HEK293 (cell line): ENCODE measurements around the gene SPIRE1.
A peak's percentile ranks its signal among the peaks of the same experiment; 100 is the strongest.

Experiments used
- CTCF ChIA-PET: fragments of 350-600 bp; formaldehyde crosslinking; extraction: SDS; loops from one replicate; lab custom pipeline; 2021; ENCODE audit warnings: antibody characterized with exemption; lab: Yijun Ruan, JAX
- POLR2A ChIA-PET: fragments of 300-600 bp; formaldehyde crosslinking; extraction: SDS; loops from one replicate; lab custom pipeline; 2020; ENCODE audit warnings: antibody characterized with exemption, inconsistent platforms; lab: Yijun Ruan, JAX
- H3K27ac ChIP-seq: fragments of 200-500 bp; sonication (Bioruptor generic); 2 replicates; pipeline ENCODE4 v1.5.1; 2014; ENCODE audit warnings: low read depth, low read length, control low read depth, inconsistent platforms; ENCODE audit errors: extremely low read depth
- H3K36me3 ChIP-seq, 2 experiments: fragments of 200-500 bp in 1 of 2; sonication (Bioruptor generic) in 1 of 2; 1 replicate in 1 of 2; 2 replicates in 1 of 2; pipeline ENCODE4 v1.5.1; 2014 to 2017; ENCODE audit warnings: inconsistent platforms in 2 of 2, low read length in 2 of 2; ENCODE audit not compliant: control insufficient read depth in 2 of 2, insufficient read depth in 1 of 2
- H3K4me1 ChIP-seq: fragments of 200-500 bp; sonication (Bioruptor generic); 2 replicates; pipeline ENCODE4 v1.5.1; 2014; ENCODE audit warnings: mild to moderate bottlenecking, low read length, inconsistent platforms; ENCODE audit not compliant: control insufficient read depth, insufficient read depth
- H3K4me3 ChIP-seq: 2 replicates; pipeline ENCODE4 v1.5.1; 2011; ENCODE audit warnings: low read depth, mild to moderate bottlenecking, control low read depth, low read length, moderate library complexity
- H3K9me3 ChIP-seq: fragments of 200-500 bp; sonication (Bioruptor generic); 2 replicates; pipeline ENCODE4 v1.5.1; 2014; ENCODE audit warnings: low read depth, low read length, inconsistent platforms; ENCODE audit not compliant: control insufficient read depth, insufficient read depth
- HOXC10 ChIP-seq: sonication (generic); formaldehyde crosslinking; IDR thresholded peaks from 2 replicates; pipeline ENCODE4 v1.8.1; 2023; ENCODE audit warnings: mild to moderate bottlenecking, missing genetic modification reagents
- SETDB1 ChIP-seq: IDR thresholded peaks from one replicate; pipeline ENCODE4 v1.6.1; 2017; ENCODE audit warnings: mild to moderate bottlenecking, low read length, moderate library complexity, mixed read lengths; ENCODE audit not compliant: insufficient read length
- ZEB2 ChIP-seq: fragments of 450-650 bp; formaldehyde crosslinking; IDR thresholded peaks from 2 replicates; pipeline ENCODE4 v1.5.1; 2016; ENCODE audit warnings: missing biosample characterization, missing genetic modification characterization
- ZFP37 ChIP-seq: fragments of 450-650 bp; formaldehyde crosslinking; IDR thresholded peaks from 2 replicates; pipeline ENCODE4 v1.5.1; 2016; ENCODE audit warnings: missing biosample characterization, missing genetic modification characterization
- ZNF10 ChIP-seq: fragments of 450-650 bp; formaldehyde crosslinking; IDR thresholded peaks from 2 replicates; pipeline ENCODE4 v1.5.1; 2017; ENCODE audit warnings: missing biosample characterization, missing genetic modification characterization
- ZNF140 ChIP-seq: fragments of 450-650 bp; formaldehyde crosslinking; IDR thresholded peaks from 2 replicates; pipeline ENCODE4 v1.5.1; 2016; ENCODE audit warnings: missing biosample characterization, missing genetic modification characterization
- ZNF473 ChIP-seq: fragments of 450-650 bp; formaldehyde crosslinking; IDR thresholded peaks from 2 replicates; pipeline ENCODE4 v1.5.1; 2017; ENCODE audit warnings: missing biosample characterization, missing genetic modification characterization
- ZNF558 ChIP-seq: fragments of 450-650 bp; formaldehyde crosslinking; IDR thresholded peaks from 2 replicates; pipeline ENCODE4 v1.5.1; 2016; ENCODE audit warnings: missing biosample characterization, missing genetic modification characterization
- ZNF654 ChIP-seq: fragments of 450-650 bp; formaldehyde crosslinking; IDR thresholded peaks from 2 replicates; pipeline ENCODE4 v1.5.1; 2016; ENCODE audit warnings: low read depth, missing biosample characterization, missing genetic modification characterization
- ZNF707 ChIP-seq: fragments of 450-650 bp; formaldehyde crosslinking; IDR thresholded peaks from 2 replicates; pipeline ENCODE4 v1.5.1; 2016; ENCODE audit warnings: missing biosample characterization, missing genetic modification characterization
- ZNF776 ChIP-seq: fragments of 450-650 bp; formaldehyde crosslinking; IDR thresholded peaks from 2 replicates; pipeline ENCODE4 v1.5.0; 2017; ENCODE audit warnings: missing biosample characterization, missing genetic modification characterization, borderline replicate concordance
- ZNF791 ChIP-seq: fragments of 450-650 bp; formaldehyde crosslinking; IDR thresholded peaks from 2 replicates; pipeline ENCODE4 v1.5.1; 2016; ENCODE audit warnings: missing biosample characterization, missing genetic modification characterization
- ZSCAN23 ChIP-seq: fragments of 450-650 bp; formaldehyde crosslinking; IDR thresholded peaks from 2 replicates; pipeline ENCODE4 v1.5.1; 2016; ENCODE audit warnings: missing biosample characterization, missing genetic modification characterization
- TF ChIP-seq, protein P1 (sequence below): fragments of 450-650 bp; formaldehyde crosslinking; IDR thresholded peaks from 2 replicates; pipeline ENCODE4 v1.5.1; 2016; ENCODE audit warnings: missing biosample characterization, missing genetic modification characterization
- TF ChIP-seq, protein P2 (sequence below): fragments of 450-650 bp; formaldehyde crosslinking; IDR thresholded peaks from 2 replicates; pipeline ENCODE4 v1.5.1; 2017; ENCODE audit warnings: missing biosample characterization, missing genetic modification characterization
- TF ChIP-seq, protein P3 (sequence below): fragments of 450-650 bp; formaldehyde crosslinking; IDR thresholded peaks from 2 replicates; pipeline ENCODE4 v1.5.1; 2016; ENCODE audit warnings: missing biosample characterization, missing genetic modification characterization
- TF ChIP-seq, protein P4 (sequence below): fragments of 450-650 bp; formaldehyde crosslinking; IDR thresholded peaks from 2 replicates; pipeline ENCODE4 v1.5.1; 2016; ENCODE audit warnings: missing biosample characterization, missing genetic modification characterization
- TF ChIP-seq, protein P5 (sequence below): fragments of 450-650 bp; formaldehyde crosslinking; IDR thresholded peaks from 2 replicates; pipeline ENCODE4 v1.5.1; 2016; ENCODE audit warnings: missing biosample characterization, missing genetic modification characterization

SPIRE1 gene

DNA sequence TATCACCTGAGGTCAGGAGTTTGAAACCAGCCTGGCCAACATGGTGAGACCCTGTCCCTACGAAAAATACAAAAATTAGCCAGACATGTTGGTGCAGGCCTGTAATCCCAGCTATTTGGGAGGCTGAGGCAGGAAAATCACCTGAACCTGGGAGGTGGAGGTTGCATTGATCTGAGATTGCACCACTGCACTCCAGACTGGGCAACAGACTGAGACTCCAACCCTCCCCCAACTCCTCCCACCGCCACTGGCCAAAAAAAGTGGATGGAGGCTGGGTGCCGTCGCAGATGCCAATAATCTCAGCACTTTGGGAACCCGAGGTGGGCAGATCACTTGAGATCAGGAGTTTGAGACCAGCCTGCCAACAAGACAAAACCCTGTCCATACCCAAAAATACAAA, 10.1 kb upstream of the SPIRE1 start (continued):
- TF ChIP-seq, protein P1, sequence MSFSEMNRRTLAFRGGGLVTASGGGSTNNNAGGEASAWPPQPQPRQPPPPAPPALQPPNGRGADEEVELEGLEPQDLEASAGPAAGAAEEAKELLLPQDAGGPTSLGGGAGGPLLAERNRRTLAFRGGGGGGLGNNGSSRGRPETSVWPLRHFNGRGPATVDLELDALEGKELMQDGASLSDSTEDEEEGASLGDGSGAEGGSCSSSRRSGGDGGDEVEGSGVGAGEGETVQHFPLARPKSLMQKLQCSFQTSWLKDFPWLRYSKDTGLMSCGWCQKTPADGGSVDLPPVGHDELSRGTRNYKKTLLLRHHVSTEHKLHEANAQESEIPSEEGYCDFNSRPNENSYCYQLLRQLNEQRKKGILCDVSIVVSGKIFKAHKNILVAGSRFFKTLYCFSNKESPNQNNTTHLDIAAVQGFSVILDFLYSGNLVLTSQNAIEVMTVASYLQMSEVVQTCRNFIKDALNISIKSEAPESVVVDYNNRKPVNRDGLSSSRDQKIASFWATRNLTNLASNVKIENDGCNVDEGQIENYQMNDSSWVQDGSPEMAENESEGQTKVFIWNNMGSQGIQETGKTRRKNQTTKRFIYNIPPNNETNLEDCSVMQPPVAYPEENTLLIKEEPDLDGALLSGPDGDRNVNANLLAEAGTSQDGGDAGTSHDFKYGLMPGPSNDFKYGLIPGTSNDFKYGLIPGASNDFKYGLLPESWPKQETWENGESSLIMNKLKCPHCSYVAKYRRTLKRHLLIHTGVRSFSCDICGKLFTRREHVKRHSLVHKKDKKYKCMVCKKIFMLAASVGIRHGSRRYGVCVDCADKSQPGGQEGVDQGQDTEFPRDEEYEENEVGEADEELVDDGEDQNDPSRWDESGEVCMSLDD: no peak
- TF ChIP-seq, protein P2, sequence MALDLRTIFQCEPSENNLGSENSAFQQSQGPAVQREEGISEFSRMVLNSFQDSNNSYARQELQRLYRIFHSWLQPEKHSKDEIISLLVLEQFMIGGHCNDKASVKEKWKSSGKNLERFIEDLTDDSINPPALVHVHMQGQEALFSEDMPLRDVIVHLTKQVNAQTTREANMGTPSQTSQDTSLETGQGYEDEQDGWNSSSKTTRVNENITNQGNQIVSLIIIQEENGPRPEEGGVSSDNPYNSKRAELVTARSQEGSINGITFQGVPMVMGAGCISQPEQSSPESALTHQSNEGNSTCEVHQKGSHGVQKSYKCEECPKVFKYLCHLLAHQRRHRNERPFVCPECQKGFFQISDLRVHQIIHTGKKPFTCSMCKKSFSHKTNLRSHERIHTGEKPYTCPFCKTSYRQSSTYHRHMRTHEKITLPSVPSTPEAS (tag by site-specific recombination): no peak
- TF ChIP-seq ZNF791 (no peak), ZNF558 (tag by site-specific recombination) (no peak), ZFP37 (no peak), HOXC10 (CRISPR knock-in tag) (no peak), SETDB1 (no peak), ZEB2 (no peak)
- TF ChIP-seq, protein P3, sequence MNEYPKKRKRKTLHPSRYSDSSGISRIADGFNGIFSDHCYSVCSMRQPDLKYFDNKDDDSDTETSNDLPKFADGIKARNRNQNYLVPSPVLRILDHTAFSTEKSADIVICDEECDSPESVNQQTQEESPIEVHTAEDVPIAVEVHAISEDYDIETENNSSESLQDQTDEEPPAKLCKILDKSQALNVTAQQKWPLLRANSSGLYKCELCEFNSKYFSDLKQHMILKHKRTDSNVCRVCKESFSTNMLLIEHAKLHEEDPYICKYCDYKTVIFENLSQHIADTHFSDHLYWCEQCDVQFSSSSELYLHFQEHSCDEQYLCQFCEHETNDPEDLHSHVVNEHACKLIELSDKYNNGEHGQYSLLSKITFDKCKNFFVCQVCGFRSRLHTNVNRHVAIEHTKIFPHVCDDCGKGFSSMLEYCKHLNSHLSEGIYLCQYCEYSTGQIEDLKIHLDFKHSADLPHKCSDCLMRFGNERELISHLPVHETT (tag by site-specific recombination): no peak
- TF ChIP-seq, protein P4, sequence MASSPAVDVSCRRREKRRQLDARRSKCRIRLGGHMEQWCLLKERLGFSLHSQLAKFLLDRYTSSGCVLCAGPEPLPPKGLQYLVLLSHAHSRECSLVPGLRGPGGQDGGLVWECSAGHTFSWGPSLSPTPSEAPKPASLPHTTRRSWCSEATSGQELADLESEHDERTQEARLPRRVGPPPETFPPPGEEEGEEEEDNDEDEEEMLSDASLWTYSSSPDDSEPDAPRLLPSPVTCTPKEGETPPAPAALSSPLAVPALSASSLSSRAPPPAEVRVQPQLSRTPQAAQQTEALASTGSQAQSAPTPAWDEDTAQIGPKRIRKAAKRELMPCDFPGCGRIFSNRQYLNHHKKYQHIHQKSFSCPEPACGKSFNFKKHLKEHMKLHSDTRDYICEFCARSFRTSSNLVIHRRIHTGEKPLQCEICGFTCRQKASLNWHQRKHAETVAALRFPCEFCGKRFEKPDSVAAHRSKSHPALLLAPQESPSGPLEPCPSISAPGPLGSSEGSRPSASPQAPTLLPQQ (tag by site-specific recombination): no peak

DNA sequence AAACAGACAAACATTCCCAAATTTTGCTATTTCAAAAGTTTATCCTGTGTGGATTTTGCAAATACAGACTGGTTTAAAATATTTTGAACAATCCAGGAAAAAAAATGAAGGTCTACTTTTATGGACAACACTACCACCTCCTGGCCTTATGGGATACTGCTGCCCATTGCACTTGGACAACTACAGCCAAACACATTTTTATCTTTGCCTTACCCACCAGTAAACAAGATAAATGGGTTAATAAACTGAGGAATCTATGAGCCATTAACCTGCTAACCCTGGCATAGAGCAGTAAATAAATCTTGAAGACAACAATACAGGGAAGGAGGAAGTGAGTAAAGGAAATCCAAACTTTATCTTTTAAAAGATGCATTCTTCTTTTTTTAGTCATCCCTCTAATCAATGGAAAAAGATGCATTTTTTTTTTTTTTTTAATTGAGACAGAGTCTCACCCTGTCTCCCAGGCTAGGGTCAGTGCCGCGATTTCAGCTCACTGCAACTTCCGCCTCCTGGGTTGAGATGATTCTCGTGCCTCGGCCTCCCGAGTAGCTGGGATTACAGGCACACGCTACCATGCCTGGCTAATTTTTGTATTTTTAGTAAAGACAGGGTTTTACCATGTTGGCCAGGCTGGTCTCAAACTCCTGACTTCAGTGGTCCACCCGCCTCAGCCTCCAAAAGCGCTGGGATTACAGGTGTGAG, 2.1 kb upstream of the SPIRE1 start:
- Histone ChIP-seq H3K9me3 (no peaks in the 10 kb centered on the region), H3K4me1 (no peaks in the 10 kb centered on the region; the same call in 1 of the 2 replicates), H3K4me3 (no peak overlapping the region), H3K27ac (no peak overlapping the region), H3K36me3 (peaks cover 5 to 13% of the 10 kb centered on the region in 2 experiments)
- POLR2A ChIA-PET: interaction anchor here (1.1 kb wide), 1 partner anchor 269 kb away, joined by 3 read pairs; no protein-coding TSS in a partner anchor
- TF ChIP-seq ZNF654 (tag by site-specific recombination): peak; percentile 77
- no peak for TF ChIP-seq ZNF10
- TF ChIP-seq ZNF776: no peak
- TF ChIP-seq, protein P5, sequence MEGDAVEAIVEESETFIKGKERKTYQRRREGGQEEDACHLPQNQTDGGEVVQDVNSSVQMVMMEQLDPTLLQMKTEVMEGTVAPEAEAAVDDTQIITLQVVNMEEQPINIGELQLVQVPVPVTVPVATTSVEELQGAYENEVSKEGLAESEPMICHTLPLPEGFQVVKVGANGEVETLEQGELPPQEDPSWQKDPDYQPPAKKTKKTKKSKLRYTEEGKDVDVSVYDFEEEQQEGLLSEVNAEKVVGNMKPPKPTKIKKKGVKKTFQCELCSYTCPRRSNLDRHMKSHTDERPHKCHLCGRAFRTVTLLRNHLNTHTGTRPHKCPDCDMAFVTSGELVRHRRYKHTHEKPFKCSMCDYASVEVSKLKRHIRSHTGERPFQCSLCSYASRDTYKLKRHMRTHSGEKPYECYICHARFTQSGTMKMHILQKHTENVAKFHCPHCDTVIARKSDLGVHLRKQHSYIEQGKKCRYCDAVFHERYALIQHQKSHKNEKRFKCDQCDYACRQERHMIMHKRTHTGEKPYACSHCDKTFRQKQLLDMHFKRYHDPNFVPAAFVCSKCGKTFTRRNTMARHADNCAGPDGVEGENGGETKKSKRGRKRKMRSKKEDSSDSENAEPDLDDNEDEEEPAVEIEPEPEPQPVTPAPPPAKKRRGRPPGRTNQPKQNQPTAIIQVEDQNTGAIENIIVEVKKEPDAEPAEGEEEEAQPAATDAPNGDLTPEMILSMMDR (tag by site-specific recombination): no peak
- TF ChIP-seq ZNF473 (tag by site-specific recombination): no peak
- no peak for TF ChIP-seq ZSCAN23 (tag by site-specific recombination)
- no peak for TF ChIP-seq ZNF140
- TF ChIP-seq ZNF707 (tag by site-specific recombination): no peak
- CTCF ChIA-PET: interaction anchor here (0.6 to 6.9 kb wide), 20 partner anchors 16 to 722 kb away, joined by 3 to 118 read pairs (median 4); partner anchors contain the start of gene AFG3L2
